ENCODE measurements around the gene LAMA3. TPM values are rescaled to one million over a fixed set of nuclear protein-coding genes. Genes with fewer than 3 reads are reported as not detected.

Gene LAMA3
- total and polyA plus RNA-seq, 12 donors = 1.6 to 10.2 (median 4.0) TPM

- Histone ChIP-seq H3K4me3 (no peak overlapping the region), H3K36me3 (replicated peaks in 1 of 2) (no peaks in the 10 kb centered on the region), H3K4me1 (replicated peaks in 1 of 2) (no peaks in the 10 kb centered on the region), H3K27me3 (no peaks in the 10 kb centered on the region), H3K9me3 (replicated peaks in 1 of 3) (no peaks in the 10 kb centered on the region), H3K27ac (no peak overlapping the region)
- TF ChIP-seq, protein P1, sequence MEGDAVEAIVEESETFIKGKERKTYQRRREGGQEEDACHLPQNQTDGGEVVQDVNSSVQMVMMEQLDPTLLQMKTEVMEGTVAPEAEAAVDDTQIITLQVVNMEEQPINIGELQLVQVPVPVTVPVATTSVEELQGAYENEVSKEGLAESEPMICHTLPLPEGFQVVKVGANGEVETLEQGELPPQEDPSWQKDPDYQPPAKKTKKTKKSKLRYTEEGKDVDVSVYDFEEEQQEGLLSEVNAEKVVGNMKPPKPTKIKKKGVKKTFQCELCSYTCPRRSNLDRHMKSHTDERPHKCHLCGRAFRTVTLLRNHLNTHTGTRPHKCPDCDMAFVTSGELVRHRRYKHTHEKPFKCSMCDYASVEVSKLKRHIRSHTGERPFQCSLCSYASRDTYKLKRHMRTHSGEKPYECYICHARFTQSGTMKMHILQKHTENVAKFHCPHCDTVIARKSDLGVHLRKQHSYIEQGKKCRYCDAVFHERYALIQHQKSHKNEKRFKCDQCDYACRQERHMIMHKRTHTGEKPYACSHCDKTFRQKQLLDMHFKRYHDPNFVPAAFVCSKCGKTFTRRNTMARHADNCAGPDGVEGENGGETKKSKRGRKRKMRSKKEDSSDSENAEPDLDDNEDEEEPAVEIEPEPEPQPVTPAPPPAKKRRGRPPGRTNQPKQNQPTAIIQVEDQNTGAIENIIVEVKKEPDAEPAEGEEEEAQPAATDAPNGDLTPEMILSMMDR (IDR thresholded peaks at IDR 0.05) = no peak
- TF ChIP-seq POLR2A (IDR thresholded peaks at IDR 0.05) = no peak
- WGBS, 4 donors = 73 to 82% (median 78%) methylated on average over 7 of the region's 7 CpGs
- intact Hi-C loops (cut with DNase I) = no loop called here
- DNase-seq = no peak
These were observed 281.2 kb downstream of the LAMA3 start for GRCh38 chr18:23970161-23971096.

DNA sequence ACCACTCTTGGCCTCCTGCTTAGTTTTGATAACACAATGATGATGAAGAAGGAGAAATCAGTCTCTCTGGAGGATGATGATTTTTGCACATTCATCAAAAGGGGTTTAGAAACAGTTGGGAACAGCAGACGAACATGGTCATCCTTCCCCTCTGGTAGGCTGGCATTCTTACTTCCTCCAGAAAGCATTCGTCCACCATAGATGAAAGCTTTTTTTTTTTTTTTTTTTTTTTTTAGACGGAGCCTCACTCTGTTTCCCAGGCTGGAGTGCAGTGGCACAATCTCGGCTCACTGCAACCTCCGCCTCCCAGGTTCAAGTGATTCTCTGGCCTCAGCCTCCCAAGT lies 281.8 kb downstream of the LAMA3 start:
- Histone ChIP-seq H3K9me3 (replicated peaks in 1 of 3) (no peaks in the 10 kb centered on the region), H3K36me3 (replicated peaks in 1 of 2) (no peaks in the 10 kb centered on the region), H3K4me3 (no peak overlapping the region), H3K27me3 (no peaks in the 10 kb centered on the region), H3K4me1 (replicated peaks in 1 of 2) (no peaks in the 10 kb centered on the region), H3K27ac (no peak overlapping the region)
- TF ChIP-seq POLR2A (IDR thresholded peaks at IDR 0.05) = no peak
- TF ChIP-seq, protein P1 (IDR thresholded peaks at IDR 0.05) = no peak
- intact Hi-C loops (cut with DNase I) = no loop called here
- no peak for DNase-seq
- WGBS, 4 donors = 82 to 94% (median 89%) methylated on average over 4 to 5 of the region's 5 CpGs

- no peak for TF ChIP-seq POLR2A (IDR thresholded peaks at IDR 0.05)
- TF ChIP-seq, protein P1 (IDR thresholded peaks at IDR 0.05) = no peak
- Histone ChIP-seq H3K36me3 (replicated peaks in 1 of 2) (no peaks in the 10 kb centered on the region), H3K27ac (no peak overlapping the region), H3K27me3 (no peaks in the 10 kb centered on the region), H3K9me3 (replicated peaks in 1 of 3) (no peaks in the 10 kb centered on the region), H3K4me1 (replicated peaks in 1 of 2) (no peaks in the 10 kb centered on the region), H3K4me3 (no peak overlapping the region)
- DNase-seq = no peak
- intact Hi-C loops (cut with DNase I) = no loop called here
- 89 to 94% (median 90%) methylated on average over 5 of the region's 5 CpGs for WGBS, 4 donors
These were observed 282.5 kb downstream of the LAMA3 start for GRCh38 chr18:23971666-23972230.

- Histone ChIP-seq H3K27ac (no peak overlapping the region), H3K9me3 (replicated peaks in 1 of 3) (no peaks in the 10 kb centered on the region), H3K4me1 (replicated peaks in 1 of 2) (no peaks in the 10 kb centered on the region), H3K36me3 (replicated peaks in 1 of 2) (no peaks in the 10 kb centered on the region), H3K4me3 (no peak overlapping the region), H3K27me3 (no peaks in the 10 kb centered on the region)
- intact Hi-C loops (cut with DNase I) = no loop called here
- WGBS, 4 donors = 48 to 67% (median 56%) methylated on average over 6 of the region's 6 CpGs
- DNase-seq = peak in 2 of 7 donors; percentile 29 to 31
- TF ChIP-seq POLR2A (IDR thresholded peaks at IDR 0.05) = no peak
- TF ChIP-seq, protein P1 (IDR thresholded peaks at IDR 0.05) = no peak
These were observed 283.2 kb downstream of the LAMA3 start for GRCh38 chr18:23972453-23972852.

Measured in adrenal gland (tissue), 12 donors.